Transverse colon (tissue), 4 donors: ENCODE data around the gene MGAT5B. TPM values are rescaled to one million over a fixed set of nuclear protein-coding genes. Genes with fewer than 3 reads are reported as not detected.
"Not testable (repeated sequence)": the region's sequence is repeated elsewhere in the genome, so short reads cannot be mapped to it uniquely, and the experiment has no call there.

Experiments used
- DNase-seq: peaks from one replicate; pipeline ENCODE4 v3.0.0-alpha.2; 2019
- H3K27ac ChIP-seq, 4 donors: fragments of 200-600 bp; sonication (generic); 2 replicates each; pipeline ENCODE4 v1.5.1; 2016 to 2018; ENCODE audit warnings: inconsistent platforms in 4 of 4
- H3K27me3 ChIP-seq: fragments of 200-600 bp; sonication (generic); 2 replicates; pipeline ENCODE4 v1.5.1; 2017; ENCODE audit warnings: inconsistent platforms
- H3K36me3 ChIP-seq, 4 donors: fragments of 200-600 bp; sonication (generic); 2 replicates each; pipeline ENCODE4 v1.5.1; 2017 to 2019; ENCODE audit warnings: inconsistent platforms in 4 of 4
- H3K4me1 ChIP-seq, 4 donors: fragments of 200-600 bp; sonication (generic); 2 replicates each; pipeline ENCODE4 v1.5.1; 2017 to 2020; ENCODE audit warnings: inconsistent platforms in 4 of 4
- H3K4me3 ChIP-seq, 4 donors: fragments of 200-600 bp; sonication (generic); 1 replicate in 1 of 4; 2 replicates in 3 of 4; pipeline versions ENCODE4 v1.5.1 to v1.6.1; 2017 to 2019; ENCODE audit warnings: inconsistent platforms in 4 of 4
- H3K9me3 ChIP-seq, 2 donors: fragments of 200-600 bp; sonication (generic); 2 replicates each; pipeline ENCODE4 v1.5.1; 2017 to 2019; ENCODE audit warnings: inconsistent platforms in 2 of 2
- CTCF ChIP-seq, 5 experiments: fragments of 200-600 bp in 3 of 5; fragments of 450-650 bp in 2 of 5; sonication (generic) in 3 of 5; IDR thresholded peaks; 1 replicate in 2 of 5; 2 replicates in 3 of 5; pipeline ENCODE4 v1.5.1; 2016 to 2017; ENCODE audit warnings: antibody characterized with exemption in 5 of 5, inconsistent platforms in 3 of 5, mild to moderate bottlenecking in 2 of 5, moderate library complexity in 1 of 5
- EP300 ChIP-seq: sonication (generic); formaldehyde crosslinking; IDR thresholded peaks from one replicate; pipeline ENCODE4 v1.6.1; 2017; ENCODE audit warnings: antibody characterized with exemption, low read depth
- POLR2A ChIP-seq: fragments of 450-650 bp; IDR thresholded peaks from one replicate; pipeline ENCODE4 v1.6.1; 2016; ENCODE audit warnings: antibody characterized with exemption, mild to moderate bottlenecking, moderate library complexity
- POLR2AphosphoS5 ChIP-seq, 3 donors: sonication (generic); formaldehyde crosslinking; IDR thresholded peaks; one replicate each; pipeline ENCODE4 v1.6.1; 2016; ENCODE audit warnings: antibody characterized with exemption in 3 of 3
- WGBS, 2 donors: methylation state at CpG; one replicate each; pipeline ENCODE4 v1.1.5; 2018; ENCODE audit warnings: low coverage in 1 of 2; 5-methylcytosine and 5-hydroxymethylcytosine counted together
- in situ Hi-C, 4 donors: fragments of 200-750 bp; cut with MboI; loops; one replicate each; pipeline versions ENCODE4 v1.15.0 to v1.15.1; 2017; ENCODE audit warnings: low sequenced_read_pairs in 3 of 4, low pct_ligation_motif_present in 1 of 4, low pct_unique_long_range_greater_than_20kb in 1 of 4
- intact Hi-C: fragments of 100-400 bp; cut with DNase I; formaldehyde crosslinking; loops from one replicate; pipeline ENCODE4 v1.15.1; 2023; ENCODE audit warnings: low total_unique reads
- total RNA-seq, 4 donors: library from RNA; depleted of rRNA; stranded (reverse); fragments of >200 nt; gene quantifications; one replicate each; pipeline ENCODE4 v1.1.0, GENCODE V29; 2016

MGAT5B gene
- total RNA-seq, 4 donors from 2014 or later = not detected

DNA sequence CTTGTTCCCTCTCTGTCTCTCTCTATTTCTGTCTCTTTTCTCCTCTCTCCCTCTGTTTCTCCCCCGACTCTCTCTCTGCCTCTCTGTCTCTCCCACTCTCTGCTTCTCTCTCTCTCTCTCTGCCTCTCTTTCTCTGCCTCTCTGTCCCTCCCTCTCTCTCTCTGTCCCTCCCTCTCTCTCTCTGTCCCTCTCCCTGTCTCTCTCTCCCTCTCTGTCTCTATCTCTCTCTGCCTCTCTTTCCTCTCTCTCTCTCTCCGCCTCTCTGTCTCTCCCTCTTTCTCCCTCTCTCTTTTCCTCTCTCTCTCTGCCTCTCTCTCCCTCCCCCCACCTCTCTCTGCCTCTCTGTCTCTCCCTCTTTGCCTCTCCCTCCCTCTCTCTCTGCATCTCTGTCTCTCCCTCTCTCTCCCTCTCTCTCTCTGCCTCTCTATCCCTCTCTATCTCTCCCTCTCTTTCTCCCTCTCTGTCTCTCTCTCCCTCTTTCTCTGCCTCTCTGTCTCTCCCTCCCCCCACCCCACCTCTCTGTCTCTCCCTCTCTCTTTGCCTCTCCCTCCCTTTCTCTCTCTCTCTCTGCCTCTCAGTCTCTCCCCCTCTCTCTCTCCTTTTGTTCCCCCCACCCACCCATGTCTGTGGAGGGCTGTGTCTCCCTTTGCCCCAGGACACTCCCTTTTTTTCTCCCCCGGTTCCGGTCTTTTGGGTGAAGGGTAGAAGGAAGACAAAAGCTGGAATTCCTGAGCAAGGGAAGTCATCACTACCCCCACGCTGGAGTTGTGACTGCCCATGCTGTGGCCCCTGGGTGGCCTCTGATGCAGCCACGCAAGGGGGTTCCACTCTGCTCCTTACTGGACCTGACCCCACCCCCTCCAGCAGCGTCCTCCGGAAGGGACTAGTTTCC is 27.1 kb upstream of the MGAT5B start:
- Histone ChIP-seq H3K27me3 (peaks cover 59% of the 10 kb centered on the region), H3K27ac (no peak overlapping the region), H3K4me3 (no peak overlapping the region), H3K9me3 (no peaks in the 10 kb centered on the region), H3K36me3 (no peaks in the 10 kb centered on the region), H3K4me1 (peaks cover 0 to 14% (median 3%) of the 10 kb centered on the region in 4 donors)
- DNase-seq = no peak
- in situ Hi-C loops = no loop called here
- 24 to 40% methylated on average over 1 to 8 of the region's 8 CpGs for WGBS, 2 donors
- intact Hi-C loops = no loop called here
- TF ChIP-seq EP300 = no peak
- TF ChIP-seq CTCF (IDR thresholded peaks at IDR 0.05) = no peak

GRCh38 chr17:76841776-76842405 is 26.3 kb upstream of the MGAT5B start:
- WGBS, 2 donors = 17 to 24% methylated on average over 1 to 10 of the region's 10 CpGs
- H3K4me3 ChIP-seq = no peak overlapping the region
- TF ChIP-seq CTCF (IDR thresholded peaks at IDR 0.05) (no peak), POLR2A (no peak), EP300 (no peak), POLR2AphosphoS5 (IDR thresholded peaks at IDR 0.05) (no peak)
- no peak overlapping the region for H3K27ac ChIP-seq
- H3K27me3 ChIP-seq = peaks cover 60% of the 10 kb centered on the region
- H3K36me3 ChIP-seq = no peaks in the 10 kb centered on the region
- no peaks in the 10 kb centered on the region for H3K9me3 ChIP-seq
- DNase-seq = no peak
- H3K4me1 ChIP-seq = peaks cover 0 to 14% (median 3%) of the 10 kb centered on the region in 4 donors
- intact Hi-C loops (no loop called here), in situ Hi-C loops (no loop called here)

DNA sequence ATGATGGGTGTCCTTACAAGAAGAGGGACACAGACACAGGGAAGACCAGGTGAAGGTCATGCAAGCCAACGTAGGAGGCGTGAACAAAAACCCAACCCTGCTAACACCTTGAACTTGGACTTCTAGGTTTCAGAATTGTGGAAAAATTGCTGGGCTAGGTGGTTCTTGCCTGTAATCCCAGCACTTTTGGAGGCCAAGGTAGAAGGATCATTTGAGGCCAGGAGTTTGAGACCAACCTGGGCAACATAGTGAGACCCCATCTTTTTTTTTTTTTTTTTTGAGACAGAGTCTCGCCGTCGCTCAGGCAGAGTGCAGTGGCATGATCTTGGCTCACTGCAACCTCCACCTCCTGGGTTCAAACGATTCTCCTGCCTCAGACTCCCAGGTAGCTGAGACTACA is 25.1 kb upstream of the MGAT5B start:
- in situ Hi-C loops, H3K4me3 ChIP-seq, H3K27ac ChIP-seq, DNase-seq, intact Hi-C loops, H3K9me3 ChIP-seq, H3K36me3 ChIP-seq: not testable (repeated sequence)
- H3K4me1 ChIP-seq = peaks cover 0 to 14% (median 3%) of the 10 kb centered on the region in 4 donors
- H3K27me3 ChIP-seq = peaks cover 64% of the 10 kb centered on the region
- WGBS, 2 donors = 95% methylated on average over 6 of the region's 6 CpGs; no CpG with 5 or more reads in 1 of the 2 donors

DNA sequence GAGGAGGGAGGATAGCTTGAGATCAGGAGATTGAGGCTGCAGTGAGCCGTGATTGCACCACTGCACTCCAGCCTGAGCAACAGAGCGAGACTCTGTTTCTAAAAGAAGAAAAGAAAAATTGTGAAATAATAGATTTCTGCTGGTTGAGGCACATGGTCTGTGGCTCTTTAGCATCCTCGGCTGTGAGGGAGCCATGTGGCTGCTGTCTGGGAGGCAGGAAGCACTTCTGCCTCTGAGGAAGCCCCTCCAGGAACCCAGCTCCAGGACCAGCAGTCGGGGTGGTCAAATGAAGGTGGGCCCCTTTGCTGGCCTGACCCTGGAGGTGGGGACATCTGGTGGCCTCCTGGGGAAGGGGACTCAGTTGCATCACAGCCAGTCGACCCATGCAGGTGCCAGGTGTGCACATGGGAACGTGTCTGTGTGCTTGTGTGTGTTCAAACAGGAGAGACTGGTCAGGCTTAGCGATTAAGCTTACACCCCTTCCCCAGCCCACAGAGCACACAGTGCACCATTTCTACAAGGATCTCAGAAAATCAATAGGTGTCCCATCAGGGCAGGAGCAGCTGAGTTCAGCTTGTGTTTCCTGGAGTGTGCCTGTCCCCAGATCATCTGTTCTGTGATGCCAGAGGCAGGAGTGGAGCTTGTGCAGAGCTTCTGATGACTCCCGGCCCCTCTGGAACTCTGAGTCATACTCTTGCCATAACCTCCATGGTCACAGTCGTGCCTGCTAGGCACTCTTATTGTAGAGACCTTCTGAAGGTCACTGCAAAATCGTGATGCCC is 24.3 kb upstream of the MGAT5B start:
- no peak for DNase-seq
- H3K27ac ChIP-seq = no peak overlapping the region
- H3K27me3 ChIP-seq = peaks cover 64% of the 10 kb centered on the region
- H3K4me3 ChIP-seq = no peak overlapping the region
- H3K36me3 ChIP-seq = no peaks in the 10 kb centered on the region
- WGBS, 2 donors = 47 to 83% methylated on average over 1 to 9 of the region's 10 CpGs
- in situ Hi-C loops = no loop called here
- intact Hi-C loops = no loop called here
- H3K9me3 ChIP-seq = no peaks in the 10 kb centered on the region
- H3K4me1 ChIP-seq = peaks cover 0 to 14% (median 3%) of the 10 kb centered on the region in 4 donors
- TF ChIP-seq CTCF (IDR thresholded peaks at IDR 0.05) (no peak), POLR2A (no peak), EP300 (no peak), POLR2AphosphoS5 (IDR thresholded peaks at IDR 0.05) (no peak)
